22Rv1 (cell line): ENCODE measurements around the gene SUFU.

ENCODE experiments used
- CTCF ChIP-seq: fragments of 450-650 bp; IDR thresholded peaks from 2 replicates; pipeline ENCODE4 v1.5.1; 2017; ENCODE audit warnings: mild to moderate bottlenecking
- ZFX ChIP-seq: fragments of 450-650 bp; IDR thresholded peaks from 2 replicates; pipeline ENCODE4 v1.6.1; 2017; ENCODE audit warnings: antibody characterized with exemption, borderline replicate concordance

- no peak for TF ChIP-seq CTCF
- no peak for TF ChIP-seq ZFX
Measured at GRCh38 chr10:102553771-102554170, 50.0 kb downstream of the SUFU start.
